Hepatocyte (in vitro differentiated cells): ENCODE results near the gene FSD1L.

Source experiments
- CTCF ChIP-seq: fragments of 200-600 bp; sonication (generic); IDR thresholded peaks from 2 replicates; pipeline ENCODE4 v1.5.1; 2016; ENCODE audit warnings: antibody characterized with exemption, mild to moderate bottlenecking; ENCODE audit not compliant: poor library complexity
- EZH2phosphoT487 ChIP-seq: fragments of 200-600 bp; sonication (generic); IDR thresholded peaks from one replicate; pipeline ENCODE4 v1.6.1; 2018; ENCODE audit warnings: antibody characterized with exemption, mild to moderate bottlenecking, low read depth, moderate library complexity; ENCODE audit not compliant: unreplicated experiment, severe bottlenecking

- TF ChIP-seq CTCF (no peak), EZH2phosphoT487 (no peak)
Measured at GRCh38 chr9:105500108-105500766, 52.4 kb downstream of the FSD1L start.
